NCI-H2196 treated with DMSO at 0.1 percent for 48 hours (cell line): ENCODE data around the gene SIDT1.

Experiments
- DNase-seq: peaks from one replicate; lab custom pipeline; 2025; ENCODE audit not compliant: unreplicated experiment; lab: John Stamatoyannopoulos, UW

Gene SIDT1

GRCh38 chr3:113677737-113678136 is 145.4 kb downstream of the SIDT1 start:
- no peak for DNase-seq

DNA sequence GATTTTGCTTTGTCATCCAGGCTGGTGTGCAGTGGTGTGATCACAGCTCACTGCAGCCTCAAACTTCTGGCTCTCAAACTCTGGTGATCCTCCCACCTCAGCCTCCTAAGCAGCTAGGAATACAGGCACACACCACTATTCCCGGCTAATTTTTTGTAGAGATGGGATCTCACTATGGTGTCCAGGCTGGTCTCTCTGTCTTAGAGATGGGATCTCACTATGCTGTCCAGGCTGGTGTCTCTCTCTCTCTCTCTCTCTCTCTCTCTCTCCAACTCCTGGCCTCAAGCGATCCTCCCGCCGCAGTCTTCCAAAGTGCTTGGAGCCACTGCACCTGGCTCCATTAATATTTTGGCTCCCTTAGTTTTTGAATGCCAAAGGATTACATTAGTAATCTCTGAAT is 146.4 kb downstream of the SIDT1 start:
- no peak for DNase-seq
